ENCODE measurements around the gene PRKRIP1.
"Not testable (repeated sequence)": the region's sequence is repeated elsewhere in the genome, so short reads cannot be mapped to it uniquely, and the experiment has no call there.

GRCh38 chr7:102404862-102405188 lies 8.7 kb downstream of the PRKRIP1 start:
- TF ChIP-seq CTCF, EP300 (IDR thresholded peaks at IDR 0.05): not testable (repeated sequence)
